Naive thymus-derived CD4-positive, alpha-beta T cell (primary cell): ENCODE measurements around the gene PLEKHG4. TPM values are rescaled to one million over a fixed set of nuclear protein-coding genes. Genes with fewer than 3 reads are reported as not detected.

Source experiments
- ATAC-seq: fragments of 150-1000 bp; cut with Tn5 transposase; 2 replicates; pipeline ENCODE4 v1.10.0; 2021; ENCODE audit warnings: mild to moderate bottlenecking, moderate library complexity
- CTCF ChIA-PET: fragments of 350-600 bp; sonication (Branson Sonifier 250); formaldehyde crosslinking; loops from one replicate; lab custom pipeline; 2021; ENCODE audit warnings: antibody characterized with exemption; lab: Charles Lee
- POLR2A ChIA-PET: fragments of 350-600 bp; sonication (Branson Sonifier 250); formaldehyde crosslinking; loops from one replicate; lab custom pipeline; 2021; ENCODE audit warnings: antibody characterized with exemption, inconsistent platforms; lab: Charles Lee
- DNase-seq, 9 donors: peaks; one replicate each; pipeline versions ENCODE4 v3.0.0 to v3.0.0-alpha.2; 2020 to 2022; ENCODE audit warnings: mixed read lengths in 1 of 9
- H3K27ac ChIP-seq: one replicate; pipeline ENCODE4 v1.7.0; 2013; ENCODE audit warnings: mild to moderate bottlenecking, low read depth, low read length, moderate library complexity
- H3K27me3 ChIP-seq, 2 donors: one replicate each; pipeline ENCODE4 v1.7.0; 2013; ENCODE audit warnings: low read length in 2 of 2, mild to moderate bottlenecking in 2 of 2, moderate library complexity in 2 of 2; ENCODE audit not compliant: control insufficient read depth in 2 of 2, insufficient read depth in 2 of 2
- H3K36me3 ChIP-seq, 3 experiments: 1 replicate in 2 of 3; 2 replicates in 1 of 3; pipeline ENCODE4 v1.7.0; 2013; ENCODE audit warnings: low read length in 3 of 3, mild to moderate bottlenecking in 3 of 3, moderate library complexity in 1 of 3; ENCODE audit not compliant: insufficient read depth in 3 of 3, control insufficient read depth in 2 of 3
- H3K4me1 ChIP-seq, 2 donors: one replicate each; pipeline ENCODE4 v1.7.0; 2013; ENCODE audit warnings: low read length in 2 of 2, mild to moderate bottlenecking in 2 of 2, moderate library complexity in 1 of 2; ENCODE audit not compliant: control insufficient read depth in 2 of 2, insufficient read depth in 2 of 2
- H3K4me3 ChIP-seq: 2 replicates; pipeline ENCODE4 v1.7.0; 2013; ENCODE audit warnings: mild to moderate bottlenecking, low read length
- H3K9me3 ChIP-seq, 3 experiments: 1 replicate in 2 of 3; 2 replicates in 1 of 3; pipeline ENCODE4 v1.7.0; 2013; ENCODE audit warnings: low read length in 3 of 3; ENCODE audit not compliant: control insufficient read depth in 2 of 3
- H3K27ac Mint-ChIP-seq, 9 donors: one replicate each; pipeline ENCODE4 v1.8.0; 2020 to 2022; ENCODE audit warnings: mixed read lengths in 9 of 9, mild to moderate bottlenecking in 8 of 9, moderate library complexity in 5 of 9, inconsistent platforms in 2 of 9
- H3K27me3 Mint-ChIP-seq, 5 donors: one replicate each; pipeline ENCODE4 v1.8.0; 2021 to 2022; ENCODE audit warnings: mixed read lengths in 5 of 5, mild to moderate bottlenecking in 1 of 5
- H3K36me3 Mint-ChIP-seq, 5 donors: one replicate each; pipeline ENCODE4 v1.8.0; 2020 to 2022; ENCODE audit warnings: mixed read lengths in 5 of 5, mild to moderate bottlenecking in 3 of 5, inconsistent platforms in 1 of 5
- H3K4me1 Mint-ChIP-seq, 7 donors: one replicate each; pipeline ENCODE4 v1.8.0; 2020 to 2022; ENCODE audit warnings: mixed read lengths in 7 of 7, mild to moderate bottlenecking in 3 of 7, inconsistent platforms in 1 of 7
- H3K4me3 Mint-ChIP-seq, 10 donors: one replicate each; pipeline ENCODE4 v1.8.0; 2020 to 2022; ENCODE audit warnings: mild to moderate bottlenecking in 10 of 10, mixed read lengths in 10 of 10, moderate library complexity in 6 of 10, inconsistent platforms in 2 of 10
- H3K9me3 Mint-ChIP-seq, 11 donors: one replicate each; pipeline ENCODE4 v1.8.0; 2020 to 2022; ENCODE audit warnings: mixed read lengths in 11 of 11, mild to moderate bottlenecking in 4 of 11, inconsistent platforms in 1 of 11, moderate library complexity in 1 of 11
- intact Hi-C, 2 donors: fragments of 100-400 bp; cut with micrococcal nuclease; formaldehyde crosslinking; loops; one replicate each; pipeline ENCODE4 v1.15.1; 2023
- polyA plus RNA-seq, 2 donors: library from polyadenylated mRNA; unstranded; fragments of 300-500 nt; fragmentation: Illumina TruSeq; gene quantifications; one replicate each; pipeline ENCODE4 v1.2.3, GENCODE V29; 2021
- total RNA-seq, 6 experiments: library from RNA in 5 of 6; stranded (reverse) in 5 of 6; gene quantifications; 1 replicate in 5 of 6; 2 replicates in 1 of 6; pipeline ENCODE4 v1.2.3 and lab custom pipeline; 2021 to 2026

The PLEKHG4 gene
- total and polyA plus RNA-seq, 7 experiments from 2014 or later = 6.2 to 32.3 (median 23.2) TPM

DNA sequence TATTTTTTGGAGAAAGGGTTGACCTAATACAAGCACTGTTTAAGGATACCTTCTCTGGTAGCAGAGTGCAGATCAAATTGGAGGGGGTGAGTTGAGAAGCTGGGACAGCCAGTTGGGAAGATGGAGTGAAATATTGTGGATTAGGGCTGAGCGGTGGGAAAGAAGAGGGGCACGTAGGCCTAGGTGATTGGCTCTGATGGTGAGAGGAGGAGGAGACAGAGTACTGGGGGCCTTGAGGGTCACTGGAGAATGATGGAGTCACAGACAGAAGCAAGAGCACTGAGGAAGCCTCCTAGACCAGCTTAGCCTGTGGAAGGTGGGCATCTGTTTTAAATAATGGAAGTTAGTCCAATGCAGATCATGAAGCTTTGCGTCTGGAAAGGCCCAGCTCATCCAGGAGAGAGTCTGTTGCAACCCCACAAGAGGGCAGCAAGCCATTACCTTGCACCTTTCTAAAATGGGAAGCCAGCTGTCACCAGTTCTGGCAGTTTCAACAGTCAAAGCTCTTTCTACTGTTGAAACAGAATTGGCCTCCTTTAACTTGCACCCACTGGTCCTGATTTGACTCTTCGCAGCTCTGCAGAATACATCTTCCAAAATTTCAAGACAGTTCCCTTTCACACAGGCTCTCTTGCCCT is 18.8 kb upstream of the PLEKHG4 start:
- no peak overlapping the region for H3K27ac ChIP-seq
- ChIA-PET POLR2A (interaction anchor here (0.6 kb wide), 1 partner anchor 9 kb away, joined by 3 read pairs; no protein-coding TSS in a partner anchor), CTCF (interaction anchor here (0.6 kb wide), 1 partner anchor 321 kb away, joined by 3 read pairs; no protein-coding TSS in a partner anchor)
- Mint-ChIP-seq H3K9me3 (no peaks in the 10 kb centered on the region), H3K27me3 (peaks cover 0 to 41% (median 22%) of the 10 kb centered on the region in 5 donors), H3K4me1 (peaks cover 0 to 5% (median 0%) of the 10 kb centered on the region in 7 donors), H3K27ac (no peak overlapping the region), H3K36me3 (no peaks in the 10 kb centered on the region), H3K4me3 (no peak overlapping the region)
- no peaks in the 10 kb centered on the region for H3K36me3 ChIP-seq
- no peak for DNase-seq
- H3K27me3 ChIP-seq = no peaks in the 10 kb centered on the region
- no peaks in the 10 kb centered on the region for H3K4me1 ChIP-seq
- peak; percentile 60 for ATAC-seq
- intact Hi-C loops = loop anchor here in 1 of 2 donors (2.0 kb wide), 1 partner anchor 138 kb away; no protein-coding TSS in a partner anchor
- H3K9me3 ChIP-seq = no peaks in the 10 kb centered on the region
- no peak overlapping the region for H3K4me3 ChIP-seq

DNA sequence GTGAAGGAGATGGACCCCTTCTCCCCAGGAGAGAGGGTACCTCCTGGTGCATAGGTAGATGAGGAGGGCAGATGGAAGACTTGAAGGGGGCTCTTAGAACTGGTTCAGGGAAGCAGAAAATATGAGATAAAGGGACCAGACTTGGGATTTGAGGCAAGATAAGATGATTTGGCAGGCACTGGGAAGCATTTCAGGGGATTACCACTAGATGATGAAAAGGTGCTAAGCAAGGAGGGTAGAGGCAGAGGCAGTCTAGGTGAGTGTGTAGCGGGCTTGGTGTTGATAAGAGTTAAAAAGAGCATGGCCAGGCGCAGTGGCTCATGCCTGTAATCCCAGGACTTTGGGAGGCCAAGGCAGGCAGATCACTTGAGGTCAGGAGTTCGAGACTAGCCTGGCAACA is 16.1 kb upstream of the PLEKHG4 start:
- Mint-ChIP-seq H3K4me3 (no peak overlapping the region), H3K4me1 (peaks cover 0 to 5% (median 0%) of the 10 kb centered on the region in 7 donors), H3K9me3 (no peaks in the 10 kb centered on the region), H3K27me3 (peaks cover 0 to 35% (median 21%) of the 10 kb centered on the region in 5 donors), H3K27ac (peak overlapping the region in 1 of 9 donors; percentile 6), H3K36me3 (no peaks in the 10 kb centered on the region)
- CTCF ChIA-PET = no interaction called here
- Histone ChIP-seq H3K9me3 (no peaks in the 10 kb centered on the region), H3K4me3 (no peak overlapping the region), H3K36me3 (no peaks in the 10 kb centered on the region), H3K27me3 (no peaks in the 10 kb centered on the region), H3K27ac (no peak overlapping the region), H3K4me1 (no peaks in the 10 kb centered on the region)
- DNase-seq = no peak
- intact Hi-C loops = no loop called here
- no peak for ATAC-seq
- POLR2A ChIA-PET = no interaction called here

DNA sequence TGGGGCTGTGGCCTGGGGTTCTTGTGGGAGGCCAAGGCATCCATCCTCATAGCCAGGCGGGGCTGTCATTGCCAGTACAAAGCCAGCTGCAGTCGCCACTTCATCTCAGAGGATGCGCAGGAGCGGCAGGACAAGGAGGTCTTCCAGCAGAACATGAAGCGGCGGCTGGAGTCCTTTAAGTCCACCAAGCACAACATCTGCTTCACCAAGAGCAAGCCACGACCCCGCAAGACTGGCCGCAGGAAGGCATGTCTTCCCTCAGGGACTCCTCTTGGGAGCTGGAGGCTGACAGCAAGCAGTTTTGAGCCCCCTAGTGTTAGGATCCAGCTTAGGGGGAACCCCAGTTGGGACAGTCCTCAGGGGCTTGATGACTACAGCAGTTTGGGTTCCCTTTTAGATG is 15.1 kb upstream of the PLEKHG4 start:
- H3K9me3 Mint-ChIP-seq = no peaks in the 10 kb centered on the region
- no peaks in the 10 kb centered on the region for H3K36me3 ChIP-seq
- ATAC-seq (no peak), DNase-seq (no peak)
- no peaks in the 10 kb centered on the region for H3K36me3 Mint-ChIP-seq
- H3K4me1 Mint-ChIP-seq = peaks cover 0 to 5% (median 0%) of the 10 kb centered on the region in 7 donors
- ChIA-PET CTCF (interaction anchor here (0.6 kb wide), 1 partner anchor 335 kb away, joined by 3 read pairs; no protein-coding TSS in a partner anchor), POLR2A (no interaction called here)
- no peaks in the 10 kb centered on the region for H3K9me3 ChIP-seq
- no peaks in the 10 kb centered on the region for H3K4me1 ChIP-seq
- intact Hi-C loops = no loop called here
- no peak overlapping the region for H3K4me3 ChIP-seq
- peak overlapping the region in 1 of 9 donors; percentile 30 for H3K27ac Mint-ChIP-seq
- no peaks in the 10 kb centered on the region for H3K27me3 ChIP-seq
- H3K4me3 Mint-ChIP-seq = no peak overlapping the region
- H3K27ac ChIP-seq = no peak overlapping the region
- H3K27me3 Mint-ChIP-seq = peaks cover 0 to 35% (median 21%) of the 10 kb centered on the region in 5 donors

DNA sequence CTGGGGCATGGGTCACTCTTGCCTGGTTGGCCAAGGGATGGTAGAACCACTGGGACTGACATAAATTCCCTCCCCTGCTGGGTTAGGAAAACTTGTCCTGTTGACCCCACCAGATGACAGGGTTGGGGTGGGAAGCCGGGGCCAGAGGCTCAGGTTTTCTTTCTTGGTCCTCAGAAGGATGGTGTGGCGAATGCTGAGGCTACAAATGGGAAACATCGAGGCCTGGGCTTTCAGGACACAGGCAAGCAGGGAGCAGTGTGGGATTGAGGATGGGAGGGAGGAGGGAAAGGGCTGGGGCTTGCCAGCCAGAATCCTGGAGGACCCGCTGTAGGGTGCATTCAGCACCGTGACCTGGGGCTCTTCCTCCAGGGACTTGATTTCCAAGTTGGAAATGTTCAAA is 14.5 kb upstream of the PLEKHG4 start:
- no peak overlapping the region for H3K4me3 Mint-ChIP-seq
- H3K4me3 ChIP-seq = no peak overlapping the region
- H3K9me3 ChIP-seq = no peaks in the 10 kb centered on the region
- ChIA-PET CTCF (no interaction called here), POLR2A (no interaction called here)
- ATAC-seq (no peak), DNase-seq (no peak)
- H3K9me3 Mint-ChIP-seq = no peaks in the 10 kb centered on the region
- no peaks in the 10 kb centered on the region for H3K36me3 ChIP-seq
- intact Hi-C loops = no loop called here
- H3K27ac Mint-ChIP-seq = no peak overlapping the region
- peaks cover 0 to 35% (median 21%) of the 10 kb centered on the region in 5 donors for H3K27me3 Mint-ChIP-seq
- no peak overlapping the region for H3K27ac ChIP-seq
- H3K27me3 ChIP-seq = no peaks in the 10 kb centered on the region
- H3K4me1 Mint-ChIP-seq = peaks cover 0 to 5% (median 0%) of the 10 kb centered on the region in 7 donors
- no peaks in the 10 kb centered on the region for H3K4me1 ChIP-seq
- no peaks in the 10 kb centered on the region for H3K36me3 Mint-ChIP-seq

DNA sequence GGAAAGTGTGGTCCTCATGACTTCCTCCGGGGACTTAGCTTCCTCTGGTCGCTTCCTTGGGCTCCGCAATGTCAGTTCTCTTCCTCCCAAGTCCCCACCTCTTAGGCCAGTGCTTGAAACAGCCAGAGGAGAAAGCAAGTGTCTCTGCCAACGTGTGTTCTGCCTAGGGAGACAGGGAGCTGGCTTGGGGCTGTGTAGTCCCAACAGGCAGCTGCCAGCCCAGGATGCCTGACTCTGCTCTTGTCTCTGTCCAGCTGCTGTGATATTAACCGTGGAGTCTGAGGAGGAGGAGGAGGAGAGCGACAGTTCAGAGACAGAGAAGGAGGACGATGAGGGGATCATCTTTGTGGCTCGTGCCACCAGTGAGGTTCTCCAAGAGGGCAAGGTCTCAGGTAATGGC is 13.5 kb upstream of the PLEKHG4 start:
- POLR2A ChIA-PET = interaction anchor here (1.0 kb wide), 1 partner anchor 18 kb away, joined by 3 read pairs; no protein-coding TSS in a partner anchor
- intact Hi-C loops = no loop called here

DNA sequence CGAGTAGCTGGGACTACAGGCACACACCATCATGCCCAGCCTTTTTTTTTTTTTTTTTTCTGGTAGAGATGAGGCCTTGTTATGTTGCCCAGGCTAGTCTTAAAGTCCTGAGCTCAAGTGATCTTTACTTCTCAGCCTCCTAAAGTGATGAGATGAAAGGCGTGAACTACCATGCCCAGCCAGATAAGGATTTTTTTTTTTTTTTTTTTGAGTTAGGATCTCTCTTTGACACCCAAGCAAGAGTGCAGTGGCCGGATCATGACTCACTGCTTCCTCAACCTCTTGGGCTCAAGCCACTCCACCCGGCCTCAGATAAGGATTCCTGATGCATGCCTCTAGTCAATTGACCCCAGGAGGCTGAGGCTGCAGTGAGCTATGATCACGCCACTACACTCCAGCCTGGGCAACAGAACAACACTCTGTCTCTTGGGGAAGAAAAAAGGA is 11.2 kb upstream of the PLEKHG4 start:
- Histone ChIP-seq H3K9me3 (no peaks in the 10 kb centered on the region), H3K36me3 (no peaks in the 10 kb centered on the region), H3K27ac (no peak overlapping the region), H3K4me3 (no peak overlapping the region), H3K27me3 (no peaks in the 10 kb centered on the region), H3K4me1 (no peaks in the 10 kb centered on the region)
- Mint-ChIP-seq H3K27ac (no peak overlapping the region), H3K4me1 (no peaks in the 10 kb centered on the region), H3K27me3 (peaks cover 0 to 20% (median 6%) of the 10 kb centered on the region in 5 donors), H3K9me3 (no peaks in the 10 kb centered on the region), H3K36me3 (peaks cover 0 to 3% (median 0%) of the 10 kb centered on the region in 5 donors), H3K4me3 (no peak overlapping the region)
- DNase-seq (no peak), ATAC-seq (no peak)
- intact Hi-C loops = no loop called here
- ChIA-PET CTCF (interaction anchor here (0.7 kb wide), 1 partner anchor 9 kb away, joined by 7 read pairs; no protein-coding TSS in a partner anchor), POLR2A (interaction anchor here (0.7 kb wide), 1 partner anchor 10 kb away, joined by 3 read pairs; no protein-coding TSS in a partner anchor)

More for the DNA sequence above, 13.5 kb upstream of the PLEKHG4 start:
- Histone ChIP-seq H3K27me3 (no peaks in the 10 kb centered on the region), H3K4me1 (no peaks in the 10 kb centered on the region), H3K9me3 (no peaks in the 10 kb centered on the region), H3K4me3 (no peak overlapping the region), H3K27ac (no peak overlapping the region), H3K36me3 (no peaks in the 10 kb centered on the region)
- no peaks in the 10 kb centered on the region for H3K36me3 Mint-ChIP-seq
- no peaks in the 10 kb centered on the region for H3K9me3 Mint-ChIP-seq
- H3K27me3 Mint-ChIP-seq = peaks cover 0 to 32% (median 21%) of the 10 kb centered on the region in 5 donors
- ATAC-seq (no peak), DNase-seq (no peak)
- H3K4me1 Mint-ChIP-seq = peaks cover 0 to 1% (median 0%) of the 10 kb centered on the region in 7 donors
- CTCF ChIA-PET = no interaction called here
- H3K27ac Mint-ChIP-seq = peak overlapping the region in 1 of 9 donors; percentile 8
- no peak overlapping the region for H3K4me3 Mint-ChIP-seq
